CD4-positive, alpha-beta T cell treated with Interleukin-4 for 4 hours (primary cell): Measurements from ENCODE around the gene S1PR1.

ENCODE experiments used
- DNase-seq: peaks from one replicate; pipeline ENCODE4 v3.0.0-alpha.2; 2020

Gene S1PR1

DNA sequence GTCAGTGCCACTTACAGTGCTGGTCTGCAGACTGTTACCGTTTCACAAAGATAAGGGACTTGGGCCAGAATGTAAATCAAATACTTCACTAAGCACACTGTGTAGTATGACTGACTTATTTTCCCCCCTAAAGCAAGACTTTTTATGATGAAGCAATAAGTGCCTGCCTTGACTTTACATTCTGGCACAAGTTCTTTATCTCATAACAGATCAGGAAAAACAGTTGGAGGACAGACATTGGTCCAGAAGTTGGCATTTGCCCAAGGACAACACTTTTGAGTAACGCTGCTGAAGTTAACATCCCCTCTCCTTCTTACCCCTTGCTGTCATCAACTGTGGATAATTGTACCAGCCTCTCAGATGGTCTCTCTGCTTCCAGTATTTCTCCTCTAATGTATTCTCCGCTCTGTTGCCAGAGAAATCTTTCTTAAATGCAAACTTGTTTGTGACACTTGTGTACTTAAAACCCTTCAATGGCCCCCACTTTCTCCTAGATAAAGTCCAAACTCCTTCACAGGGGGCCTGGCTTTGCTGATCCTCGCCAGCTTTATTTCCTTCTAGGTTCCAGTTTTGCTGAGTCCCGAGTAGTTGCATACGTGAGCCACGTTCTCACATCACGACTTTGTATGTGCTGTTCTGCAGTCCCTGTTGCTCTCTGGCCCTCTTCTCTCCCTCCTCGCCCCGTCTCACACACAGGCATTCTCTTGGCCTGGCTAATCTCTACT is 45.7 kb downstream of the S1PR1 start:
- no peak for DNase-seq

GRCh38 chr1:101283443-101283842 is 46.6 kb downstream of the S1PR1 start:
- DNase-seq = no peak

DNA sequence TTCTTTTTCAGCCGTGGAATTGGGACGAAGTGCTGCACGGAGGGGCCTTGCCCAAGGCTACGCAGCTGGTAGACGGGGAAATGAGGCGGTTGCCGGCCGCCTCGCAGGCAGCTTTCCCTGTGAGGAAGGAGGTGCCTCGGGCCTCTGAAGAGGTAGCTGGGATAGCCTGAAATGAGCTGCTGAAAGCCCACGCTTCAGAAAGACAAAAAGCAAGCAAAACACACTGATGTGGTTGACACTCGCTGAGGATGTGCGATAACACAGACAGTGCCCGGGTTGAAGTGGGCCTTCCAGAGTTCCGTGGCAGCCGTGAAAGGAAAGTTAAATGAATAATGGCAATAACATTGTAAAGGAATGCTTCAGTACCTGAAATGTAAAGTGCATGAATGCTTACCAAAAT is 47.2 kb downstream of the S1PR1 start:
- no peak for DNase-seq

DNA sequence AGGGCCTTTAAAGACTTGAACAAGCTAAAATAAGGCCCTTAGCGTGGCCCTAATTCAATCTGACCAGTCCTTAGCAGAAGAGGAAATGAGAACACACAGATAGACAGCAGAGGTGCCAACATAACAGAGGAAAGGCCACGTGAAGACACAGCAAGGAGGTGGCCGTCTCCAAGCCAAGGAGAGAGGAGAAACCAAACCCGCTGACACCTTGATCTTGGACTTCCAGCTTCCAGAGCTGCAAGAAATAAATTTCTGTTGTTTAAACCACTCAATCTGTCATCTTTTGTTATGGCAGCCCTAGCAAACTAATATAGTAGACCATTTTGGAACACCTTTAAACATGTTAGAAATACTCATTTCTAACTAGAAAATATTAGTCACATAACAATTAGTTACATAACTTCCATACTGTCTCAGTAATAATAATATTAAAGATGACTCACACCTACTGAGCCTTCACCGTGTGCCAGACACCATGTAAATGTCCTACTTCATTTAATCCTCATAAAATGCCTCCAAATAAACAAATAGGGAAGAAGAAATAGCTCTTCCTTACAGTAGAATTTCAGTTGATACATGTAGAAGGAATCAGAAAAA is 47.9 kb downstream of the S1PR1 start:
- no peak for DNase-seq

DNA sequence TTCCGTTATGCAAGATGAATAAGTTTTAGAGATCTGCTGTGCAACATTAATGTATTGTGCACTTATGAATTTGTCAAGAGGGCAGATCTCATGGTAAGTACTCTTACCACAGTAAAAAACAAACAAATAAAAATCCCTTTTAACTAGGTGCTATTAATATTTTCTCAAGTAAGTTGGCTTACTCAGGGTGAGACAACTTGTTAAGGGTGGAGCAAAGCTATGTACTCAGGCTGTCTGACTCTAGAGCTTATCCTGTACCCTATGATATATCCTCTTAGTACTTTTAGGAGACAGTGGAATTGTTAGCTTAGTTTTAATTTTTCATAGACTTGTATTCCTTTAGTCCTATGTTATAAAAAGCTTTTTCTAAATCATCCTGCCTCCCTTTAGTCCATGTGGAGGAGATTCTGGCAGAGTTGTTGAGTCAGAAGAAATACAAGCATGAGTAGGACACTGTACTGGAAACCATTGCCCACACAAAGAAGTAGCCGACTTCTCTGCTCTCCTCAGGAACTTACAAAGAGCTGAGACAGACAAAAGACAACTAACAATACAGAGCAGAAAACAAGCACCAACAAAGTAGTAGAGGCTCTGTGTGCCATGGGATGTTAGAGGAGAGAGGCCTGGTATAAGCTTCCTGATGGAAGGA is 49.2 kb downstream of the S1PR1 start:
- no peak for DNase-seq

GRCh38 chr1:101288491-101288944 is 51.7 kb downstream of the S1PR1 start:
- peak; percentile 91 for DNase-seq

- DNase-seq = no peak
Observed at GRCh38 chr1:101290119-101290921, 53.5 kb downstream of the S1PR1 start.
